Heart left ventricle (tissue), 16 donors: ENCODE measurements around the gene HSPB9. TPM values are rescaled to one million over a fixed set of nuclear protein-coding genes. Genes with fewer than 3 reads are reported as not detected.
A peak's percentile ranks its signal among the peaks of the same experiment; 100 is the strongest.

Experiments used
- ATAC-seq, 4 donors: fragments of 200-7000 bp; cut with Tn5 transposase; one replicate each; pipeline ENCODE4 v1.9.1; 2020 to 2022; ENCODE audit warnings: moderate library complexity in 4 of 4, mild to moderate bottlenecking in 3 of 4, moderate number of reproducible peaks in 1 of 4
- DNase-seq, 5 donors: peaks; one replicate each; pipeline ENCODE4 v3.0.0-alpha.2; 2020
- H3K27ac ChIP-seq, 12 donors: fragments of 200-600 bp; sonication (generic) in 4 of 12; one replicate each; pipeline versions ENCODE4 v1.5.0 to v1.8.0; 2016 to 2022; ENCODE audit warnings: mild to moderate bottlenecking in 2 of 12
- H3K27me3 ChIP-seq, 9 donors: fragments of 200-600 bp; sonication (generic) in 2 of 9; one replicate each; pipeline versions ENCODE4 v1.5.1 to v1.8.0; 2016 to 2022; ENCODE audit warnings: mild to moderate bottlenecking in 3 of 9
- H3K36me3 ChIP-seq, 9 donors: fragments of 200-600 bp; sonication (generic) in 2 of 9; one replicate each; pipeline versions ENCODE4 v1.5.0 to v1.8.0; 2018 to 2022; ENCODE audit warnings: mild to moderate bottlenecking in 2 of 9
- H3K4me1 ChIP-seq, 12 donors: fragments of 200-600 bp; sonication (generic) in 4 of 12; one replicate each; pipeline versions ENCODE4 v1.5.0 to v1.8.0; 2016 to 2022; ENCODE audit warnings: mild to moderate bottlenecking in 3 of 12
- H3K4me3 ChIP-seq, 12 donors: fragments of 200-600 bp; sonication (generic) in 4 of 12; one replicate each; pipeline versions ENCODE4 v1.5.0 to v1.8.0; 2017 to 2022; ENCODE audit warnings: mild to moderate bottlenecking in 9 of 12, moderate library complexity in 4 of 12
- H3K9me3 ChIP-seq, 12 donors: fragments of 200-600 bp; sonication (generic) in 4 of 12; one replicate each; pipeline versions ENCODE4 v1.5.0 to v1.8.0; 2016 to 2022; ENCODE audit warnings: mild to moderate bottlenecking in 1 of 12
- CTCF ChIP-seq, 12 donors: fragments of 200-600 bp; sonication (generic) in 4 of 12; IDR thresholded peaks; one replicate each; pipeline versions ENCODE4 v1.5.0 to v1.8.0; 2018 to 2022; ENCODE audit warnings: antibody characterized with exemption in 12 of 12, mild to moderate bottlenecking in 5 of 12
- POLR2A ChIP-seq, 2 donors: fragments of 450-650 bp; IDR thresholded peaks; one replicate each; pipeline ENCODE4 v1.6.1; 2017; ENCODE audit warnings: antibody characterized with exemption in 2 of 2, mild to moderate bottlenecking in 2 of 2, moderate library complexity in 2 of 2
- WGBS, 4 donors: extraction: QIAGEN DNeasy Blood & Tissue Kit in 2 of 4; methylation state at CpG; one replicate each; pipeline versions ENCODE4 v1.1.5 to v1.1.7; 2013 to 2018; 5-methylcytosine and 5-hydroxymethylcytosine counted together
- intact Hi-C, 10 donors: fragments of 100-400 bp; cut with DNase I; formaldehyde crosslinking; loops; one replicate each; pipeline versions ENCODE4 v1.11.1 to v1.14.2; 2022
- polyA plus RNA-seq, 2 donors: library from polyadenylated mRNA; stranded (reverse); fragments of 200-250 nt; gene quantifications; one replicate each; pipeline ENCODE4 v1.2.3, GENCODE V29; 2013
- total RNA-seq, 9 donors: library from RNA; depleted of rRNA in 2 of 9; stranded (reverse); fragments of >200 nt in 2 of 9; fragmentation: NEBNext Ultra II Directional in 3 of 9; extraction: Animal tissue kit (Norgen Biotek cat#: 25700) in 3 of 9; gene quantifications; one replicate each; pipeline versions ENCODE4 v1.1.0 to v1.2.4, GENCODE V29; 2016 to 2023
- donor health status: ischemic (EF 13 %, LVEDD 7.1; RV severe dilation, severe dysfunction).
- donor health status: healthy with polysubstance abuse.
- donor health status: DM: no; HTN: yes; CAD: no.
- donor health status: DM: no; HTN: no; CAD: no.
- donor health status: ischemic (EF 25% LVEDD 6.9; RV normal size, moderate dysfunction).
- donor health status: ischemic (EF 25% LVEDD 5.7; RV mildly dilated, moderate dysfunction).
- donor health status: healthy.
- donor health status: DM: yes; HTN: yes; CAD: no.
- donor health status: ischemic (EF 35%, LVEDD 5.7; RV mildly dilated, moderate dysfunction).
- donor health status: nonischemic (EF 11% LVEDD 7.7; RV severe dilation, severe dysfunction).
- donor health status: DM: yes; HTN: yes; CAD: no.
- donor health status: PGD.
- donor health status: ischemic (EF 29% LVEDD 5.4; RV normal size, mild dysfunction).
- donor health status: nonischemic (EF 23%, LVEDD 6.1; RV moderate dilation, normal function).

The HSPB9 gene
- total and polyA plus RNA-seq, 11 donors, result not detected

- 61 to 66% (median 63%) methylated on average over 8 of the region's 8 CpGs for WGBS, 4 donors
These were observed 40.5 kb downstream of the HSPB9 start for GRCh38 chr17:42163113-42163512.

GRCh38 chr17:42163696-42164407 lies 41.2 kb downstream of the HSPB9 start:
- H3K4me3 ChIP-seq, result no peak overlapping the region
- TF ChIP-seq CTCF (IDR thresholded peaks at IDR 0.05) (no peak), POLR2A (IDR thresholded peaks at IDR 0.05) (no peak)
- no peaks in the 10 kb centered on the region for H3K27me3 ChIP-seq
- WGBS, 4 donors, result 63 to 70% (median 66%) methylated on average over 22 of the region's 22 CpGs
- DNase-seq (no peak), ATAC-seq (no peak)
- no peaks in the 10 kb centered on the region for H3K9me3 ChIP-seq
- H3K36me3 ChIP-seq, result no peaks in the 10 kb centered on the region
- H3K4me1 ChIP-seq, result peaks cover 0 to 6% (median 0%) of the 10 kb centered on the region in 12 donors
- intact Hi-C loops, result no loop called here
- no peak overlapping the region for H3K27ac ChIP-seq

More at GRCh38 chr17:42163113-42163512, 40.5 kb downstream of the HSPB9 start:
- DNase-seq, result no peak
- peaks cover 0 to 6% (median 0%) of the 10 kb centered on the region in 12 donors for H3K4me1 ChIP-seq
- no peaks in the 10 kb centered on the region for H3K9me3 ChIP-seq
- ATAC-seq, result peak in 1 of 4 donors; percentile 26
- no peaks in the 10 kb centered on the region for H3K36me3 ChIP-seq
- no peaks in the 10 kb centered on the region for H3K27me3 ChIP-seq
- no peak overlapping the region for H3K4me3 ChIP-seq
- TF ChIP-seq CTCF (IDR thresholded peaks at IDR 0.05), result peak in 9 of 12 donors; percentile 6 to 37 (median 27)
- TF ChIP-seq POLR2A (IDR thresholded peaks at IDR 0.05), result no peak
- intact Hi-C loops, result no loop called here
- no peak overlapping the region for H3K27ac ChIP-seq

GRCh38 chr17:42165751-42166150 lies 43.1 kb downstream of the HSPB9 start:
- TF ChIP-seq POLR2A (IDR thresholded peaks at IDR 0.05) (no peak), CTCF (IDR thresholded peaks at IDR 0.05) (no peak)
- intact Hi-C loops, result no loop called here
- H3K4me1 ChIP-seq, result peaks cover 0 to 6% (median 0%) of the 10 kb centered on the region in 12 donors
- DNase-seq (no peak), ATAC-seq (no peak)
- H3K4me3 ChIP-seq, result no peak overlapping the region
- 85 to 90% (median 86%) methylated on average over 6 of the region's 6 CpGs for WGBS, 4 donors
- no peaks in the 10 kb centered on the region for H3K36me3 ChIP-seq
- H3K27me3 ChIP-seq, result no peaks in the 10 kb centered on the region
- no peaks in the 10 kb centered on the region for H3K9me3 ChIP-seq
- H3K27ac ChIP-seq, result no peak overlapping the region

- no peak for DNase-seq
- H3K27ac ChIP-seq, result no peak overlapping the region
- H3K36me3 ChIP-seq, result no peaks in the 10 kb centered on the region
- intact Hi-C loops, result no loop called here
- no peak for TF ChIP-seq CTCF (IDR thresholded peaks at IDR 0.05)
- TF ChIP-seq POLR2A (IDR thresholded peaks at IDR 0.05), result no peak
- no peaks in the 10 kb centered on the region for H3K9me3 ChIP-seq
- no peaks in the 10 kb centered on the region for H3K27me3 ChIP-seq
- H3K4me3 ChIP-seq, result no peak overlapping the region
- no peak for ATAC-seq
- peaks cover 0 to 4% (median 0%) of the 10 kb centered on the region in 12 donors for H3K4me1 ChIP-seq
- 89 to 92% (median 91%) methylated on average over 14 to 19 of the region's 19 CpGs for WGBS, 4 donors
These were observed 43.7 kb downstream of the HSPB9 start for GRCh38 chr17:42166196-42166763.
